Gastrocnemius medialis (tissue), 4 donors: ENCODE data around the gene CREG1. TPM values are rescaled to one million over a fixed set of nuclear protein-coding genes. Genes with fewer than 3 reads are reported as not detected.
"Not testable (repeated sequence)": the region's sequence is repeated elsewhere in the genome, so short reads cannot be mapped to it uniquely, and the experiment has no call there.

Source experiments
- ATAC-seq, 2 donors: fragments of 150-250 bp; one replicate each; pipeline ENCODE4 v1.9.1; 2016
- DNase-seq, 2 donors: peaks; one replicate each; pipeline ENCODE4 v3.0.0-alpha.2; 2019
- H3K27ac ChIP-seq, 4 donors: fragments of 200-600 bp; sonication (generic); 1 replicate in 1 of 4; 2 replicates in 3 of 4; pipeline ENCODE4 v1.5.1; 2016 to 2018; ENCODE audit warnings: mild to moderate bottlenecking in 2 of 4, moderate library complexity in 1 of 4
- H3K27me3 ChIP-seq, 3 donors: fragments of 200-600 bp; sonication (generic) in 2 of 3; 1 replicate in 1 of 3; 2 replicates in 2 of 3; pipeline versions ENCODE4 v1.5.1 to v1.6.0; 2016 to 2019; ENCODE audit warnings: mild to moderate bottlenecking in 1 of 3, moderate library complexity in 1 of 3
- H3K36me3 ChIP-seq, 2 donors: fragments of 200-600 bp; sonication (generic) in 1 of 2; one replicate each; pipeline ENCODE4 v1.5.1; 2017 to 2018
- H3K4me1 ChIP-seq, 2 donors: fragments of 200-600 bp; sonication (generic) in 1 of 2; one replicate each; pipeline ENCODE4 v1.5.1; 2016 to 2017; ENCODE audit warnings: mild to moderate bottlenecking in 2 of 2
- H3K4me3 ChIP-seq, 4 donors: fragments of 200-600 bp; sonication (generic) in 3 of 4; 1 replicate in 1 of 4; 2 replicates in 3 of 4; pipeline ENCODE4 v1.5.1; 2016 to 2019; ENCODE audit warnings: mild to moderate bottlenecking in 2 of 4
- H3K9me3 ChIP-seq, 3 donors: fragments of 200-600 bp; sonication (generic) in 2 of 3; 1 replicate in 1 of 3; 2 replicates in 2 of 3; pipeline ENCODE4 v1.5.1; 2016 to 2019
- POLR2A ChIP-seq, 2 donors: fragments of 450-650 bp; IDR thresholded peaks; one replicate each; pipeline ENCODE4 v1.6.1; 2017; ENCODE audit warnings: antibody characterized with exemption in 2 of 2, mild to moderate bottlenecking in 2 of 2, moderate library complexity in 2 of 2
- in situ Hi-C, 4 donors: fragments of 200-750 bp; cut with MboI; loops; one replicate each; pipeline versions ENCODE4 v1.15.0 to v1.8.0; 2017; ENCODE audit warnings: low sequenced_read_pairs in 4 of 4
- intact Hi-C: fragments of 100-400 bp; cut with DNase I; formaldehyde crosslinking; loops from one replicate; pipeline ENCODE4 v1.15.1; 2023; ENCODE audit warnings: low total_unique reads
- total RNA-seq, 4 donors: library from RNA; depleted of rRNA; stranded (reverse); fragments of >200 nt; gene quantifications; one replicate each; pipeline versions ENCODE4 v1.1.0 to v1.2.3, GENCODE V29; 2016
- TF ChIP-seq, protein P1 (sequence below), 5 experiments: fragments of 450-650 bp in 3 of 5; fragments of 200-600 bp in 2 of 5; sonication (generic) in 2 of 5; IDR thresholded peaks in 4 of 5; conservative IDR thresholded peaks in 1 of 5; 1 replicate in 4 of 5; 2 replicates in 1 of 5; pipeline ENCODE4 v1.5.1; 2016 to 2019; ENCODE audit warnings: antibody characterized with exemption in 5 of 5, mild to moderate bottlenecking in 3 of 5, moderate library complexity in 3 of 5

CREG1 gene
- total RNA-seq, 4 donors from 2014 or later, result 69.9 to 99.6 (median 80.7) TPM

- intact Hi-C loops, result no loop called here
Observed at GRCh38 chr1:167561753-167562152, 8.2 kb upstream of the CREG1 start.

GRCh38 chr1:167555971-167556714, 2.6 kb upstream of the CREG1 start:
- Histone ChIP-seq H3K27me3 (no peaks in the 10 kb centered on the region), H3K36me3 (no peaks in the 10 kb centered on the region), H3K4me3 (no peak overlapping the region), H3K4me1 (peaks cover 28 to 39% of the 10 kb centered on the region in 2 donors), H3K27ac (peak overlapping the region; percentile 63 to 87 (median 74)), H3K9me3 (no peaks in the 10 kb centered on the region)
- DNase-seq (peak; percentile 58 to 89), ATAC-seq (peak; percentile 59 to 78)
- intact Hi-C loops (loop anchor here (2.0 to 10.0 kb wide), 4 partner anchors 135 to 451 kb away; partner anchors contain the start of genes DCAF6 and MPC2), in situ Hi-C loops (no loop called here)
- TF ChIP-seq, protein P1, sequence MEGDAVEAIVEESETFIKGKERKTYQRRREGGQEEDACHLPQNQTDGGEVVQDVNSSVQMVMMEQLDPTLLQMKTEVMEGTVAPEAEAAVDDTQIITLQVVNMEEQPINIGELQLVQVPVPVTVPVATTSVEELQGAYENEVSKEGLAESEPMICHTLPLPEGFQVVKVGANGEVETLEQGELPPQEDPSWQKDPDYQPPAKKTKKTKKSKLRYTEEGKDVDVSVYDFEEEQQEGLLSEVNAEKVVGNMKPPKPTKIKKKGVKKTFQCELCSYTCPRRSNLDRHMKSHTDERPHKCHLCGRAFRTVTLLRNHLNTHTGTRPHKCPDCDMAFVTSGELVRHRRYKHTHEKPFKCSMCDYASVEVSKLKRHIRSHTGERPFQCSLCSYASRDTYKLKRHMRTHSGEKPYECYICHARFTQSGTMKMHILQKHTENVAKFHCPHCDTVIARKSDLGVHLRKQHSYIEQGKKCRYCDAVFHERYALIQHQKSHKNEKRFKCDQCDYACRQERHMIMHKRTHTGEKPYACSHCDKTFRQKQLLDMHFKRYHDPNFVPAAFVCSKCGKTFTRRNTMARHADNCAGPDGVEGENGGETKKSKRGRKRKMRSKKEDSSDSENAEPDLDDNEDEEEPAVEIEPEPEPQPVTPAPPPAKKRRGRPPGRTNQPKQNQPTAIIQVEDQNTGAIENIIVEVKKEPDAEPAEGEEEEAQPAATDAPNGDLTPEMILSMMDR (IDR thresholded peaks at IDR 0.05 in 4 of 5, conservative IDR thresholded peaks at IDR 0.05 in 1 of 5), result peak; percentile 84 to 90 (median 89)
- TF ChIP-seq POLR2A (IDR thresholded peaks at IDR 0.05), result no peak

More at GRCh38 chr1:167561753-167562152, 8.2 kb upstream of the CREG1 start:
- in situ Hi-C loops, result no loop called here
- Histone ChIP-seq H3K4me1 (peaks cover 0 to 3% of the 10 kb centered on the region in 2 donors), H3K27ac (no peak overlapping the region), H3K36me3 (no peaks in the 10 kb centered on the region), H3K4me3 (no peak overlapping the region), H3K27me3 (no peaks in the 10 kb centered on the region), H3K9me3 (no peaks in the 10 kb centered on the region)
- DNase-seq (no peak), ATAC-seq (no peak)
- no peak for TF ChIP-seq POLR2A (IDR thresholded peaks at IDR 0.05)

DNA sequence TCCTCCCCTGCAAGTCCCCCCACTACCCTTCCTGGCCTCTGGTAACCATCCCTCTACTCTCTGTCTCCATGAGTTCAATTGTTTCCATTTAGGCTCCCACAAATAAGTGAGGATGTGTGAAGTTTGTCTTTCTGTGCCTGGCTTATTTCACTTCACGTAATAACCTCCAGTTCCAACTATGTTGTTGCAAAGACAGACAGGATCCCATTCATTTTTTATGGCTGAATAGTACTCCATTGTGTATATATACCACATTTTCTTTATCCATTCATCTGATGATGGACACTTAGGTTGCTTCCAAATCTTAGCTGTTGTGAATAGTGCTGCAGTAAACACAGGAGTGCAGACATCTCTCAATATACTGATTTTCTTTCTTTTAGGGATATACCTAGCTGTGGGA, 1.5 kb upstream of the CREG1 start:
- H3K4me3 ChIP-seq, H3K27me3 ChIP-seq, ATAC-seq, H3K9me3 ChIP-seq, DNase-seq, in situ Hi-C loops, H3K36me3 ChIP-seq: not testable (repeated sequence)
- intact Hi-C loops, result loop anchor here (10.0 kb wide), 3 partner anchors 290 to 450 kb away; partner anchors contain the start of genes DCAF6 and MPC2
- Histone ChIP-seq H3K27ac (peak overlapping the region; percentile 63 to 87 (median 74)), H3K4me1 (peaks cover 28 to 44% of the 10 kb centered on the region in 2 donors)

DNA sequence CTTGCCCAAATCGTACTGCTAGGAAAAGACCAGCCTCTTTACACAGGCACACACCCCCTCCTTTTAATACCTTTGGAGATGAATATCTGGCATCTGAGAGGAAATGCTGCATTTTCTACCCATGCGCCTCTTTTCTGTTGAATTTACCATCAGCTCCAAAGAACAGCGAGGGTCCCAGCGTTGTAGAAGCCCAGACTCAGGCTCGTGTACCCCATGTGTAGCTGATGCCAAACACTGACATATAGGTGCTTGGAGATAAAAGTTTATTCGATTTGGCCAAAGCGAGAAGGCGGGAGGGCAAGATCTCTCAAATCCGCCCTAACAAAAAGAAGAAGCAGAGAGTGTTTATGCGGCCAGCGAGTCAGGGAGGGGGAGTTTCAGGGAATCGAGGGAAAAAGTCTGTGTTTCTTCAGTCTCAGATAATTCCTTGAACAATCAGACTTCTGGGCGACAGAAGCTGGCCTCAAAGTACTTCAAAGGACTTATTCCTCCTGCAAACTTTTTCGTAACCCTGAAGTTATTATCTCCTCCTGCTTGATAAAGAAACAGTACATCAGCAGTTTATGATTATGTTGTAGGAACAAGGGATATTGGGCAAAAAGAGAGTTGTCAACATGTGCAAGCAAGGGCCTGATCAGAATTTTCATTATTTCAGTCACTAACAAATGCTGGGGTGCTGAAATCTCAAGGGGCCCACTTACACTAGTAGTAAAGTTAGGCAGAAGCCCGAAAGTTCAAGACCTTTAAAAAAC, 642 bp upstream of the CREG1 start:
- intact Hi-C loops, result loop anchor here (5.0 to 10.0 kb wide), 4 partner anchors 97 to 449 kb away; partner anchors contain the start of genes DCAF6 and MPC2
- peak overlapping the region; percentile 66 to 91 (median 82) for H3K27ac ChIP-seq
- peak overlapping the region; percentile 66 to 89 (median 74) for H3K4me3 ChIP-seq
- no peaks in the 10 kb centered on the region for H3K27me3 ChIP-seq
- no peaks in the 10 kb centered on the region for H3K9me3 ChIP-seq
- no peaks in the 10 kb centered on the region for H3K36me3 ChIP-seq
- no peak for DNase-seq
- TF ChIP-seq POLR2A (IDR thresholded peaks at IDR 0.05), result no peak
- TF ChIP-seq, protein P1 (IDR thresholded peaks at IDR 0.05 in 4 of 5, conservative IDR thresholded peaks at IDR 0.05 in 1 of 5), result no peak
- peaks cover 28 to 44% of the 10 kb centered on the region in 2 donors for H3K4me1 ChIP-seq
- in situ Hi-C loops, result no loop called here
- ATAC-seq, result no peak

GRCh38 chr1:167551362-167551761, 2.2 kb downstream of the CREG1 start:
- intact Hi-C loops, result loop anchor here (5.0 to 10.0 kb wide), 4 partner anchors 94 to 447 kb away; partner anchors contain the start of genes DCAF6 and MPC2
- no peaks in the 10 kb centered on the region for H3K27me3 ChIP-seq
- in situ Hi-C loops, result no loop called here
- ATAC-seq, result no peak
- peak in 1 of 2 donors; percentile 20 for TF ChIP-seq POLR2A (IDR thresholded peaks at IDR 0.05)
- TF ChIP-seq, protein P1 (IDR thresholded peaks at IDR 0.05 in 4 of 5, conservative IDR thresholded peaks at IDR 0.05 in 1 of 5), result no peak
- H3K36me3 ChIP-seq, result peaks cover 0 to 12% of the 10 kb centered on the region in 2 donors
- no peaks in the 10 kb centered on the region for H3K9me3 ChIP-seq
- H3K27ac ChIP-seq, result peak overlapping the region in 2 of 4 donors; percentile 15 to 76
- peaks cover 47 to 51% of the 10 kb centered on the region in 2 donors for H3K4me1 ChIP-seq
- H3K4me3 ChIP-seq, result no peak overlapping the region
- DNase-seq, result no peak
